CD14-positive monocyte (primary cell): ENCODE results near the gene CTDSPL. TPM values are rescaled to one million over a fixed set of nuclear protein-coding genes. Genes with fewer than 3 reads are reported as not detected.
A peak's percentile ranks its signal among the peaks of the same experiment; 100 is the strongest.

Source experiments
- DNase-seq, 3 donors: peaks; one replicate each; pipeline ENCODE4 v3.0.0-alpha.2; 2011 to 2022
- H2AFZ ChIP-seq: 2 replicates; pipeline ENCODE4 v1.6.0; 2012; ENCODE audit warnings: mild to moderate bottlenecking, low read depth, low read length, inconsistent platforms; ENCODE audit not compliant: insufficient read depth, poor library complexity, severe bottlenecking
- H3K27ac ChIP-seq, 2 donors: 1 replicate in 1 of 2; 2 replicates in 1 of 2; pipeline ENCODE4 v1.5.1; 2012 to 2013; ENCODE audit warnings: low read length in 2 of 2, control low read depth in 1 of 2, inconsistent platforms in 1 of 2, low read depth in 1 of 2, mild to moderate bottlenecking in 1 of 2
- H3K27me3 ChIP-seq, 2 donors: one replicate each; pipeline versions ENCODE4 v1.6.0 to v1.6.1; 2011 to 2013; ENCODE audit warnings: low read length in 2 of 2; ENCODE audit not compliant: control insufficient read depth in 2 of 2, insufficient read depth in 2 of 2
- H3K36me3 ChIP-seq, 2 donors: replicated peaks in 1 of 2; 1 replicate in 1 of 2; 2 replicates in 1 of 2; pipeline versions ENCODE4 v1.5.1 to v1.6.1; 2012 to 2013; ENCODE audit warnings: low read length in 2 of 2, control low read depth in 1 of 2, inconsistent platforms in 1 of 2, mild to moderate bottlenecking in 1 of 2; ENCODE audit not compliant: insufficient read depth in 2 of 2, control insufficient read depth in 1 of 2
- H3K4me1 ChIP-seq, 2 donors: 1 replicate in 1 of 2; 2 replicates in 1 of 2; pipeline versions ENCODE4 v1.5.1 to v1.6.1; 2012 to 2013; ENCODE audit warnings: low read length in 2 of 2, control low read depth in 1 of 2, inconsistent platforms in 1 of 2, mild to moderate bottlenecking in 1 of 2, moderate library complexity in 1 of 2; ENCODE audit not compliant: insufficient read depth in 2 of 2, control insufficient read depth in 1 of 2
- H3K4me2 ChIP-seq: replicated peaks from 2 replicates; pipeline ENCODE3; 2012; ENCODE audit warnings: low read length, moderate library complexity, mild to moderate bottlenecking; ENCODE audit not compliant: poor library complexity, severe bottlenecking; ENCODE audit errors: extremely low read depth
- H3K4me3 ChIP-seq, 3 experiments: fragments of 200-600 bp in 1 of 3; sonication (generic) in 1 of 3; replicated peaks in 1 of 3; 1 replicate in 2 of 3; 2 replicates in 1 of 3; pipeline ENCODE4 v1.5.1; 2011 to 2013; ENCODE audit warnings: low read length in 3 of 3, mild to moderate bottlenecking in 3 of 3, control low read depth in 2 of 3, low read depth in 2 of 3, inconsistent platforms in 1 of 3, moderate library complexity in 1 of 3
- H3K79me2 ChIP-seq: 2 replicates; pipeline ENCODE4 v1.6.0; 2012; ENCODE audit warnings: mild to moderate bottlenecking, control low read depth, inconsistent platforms, low read length, moderate library complexity; ENCODE audit not compliant: insufficient read depth
- H3K9ac ChIP-seq: 2 replicates; pipeline ENCODE4 v1.6.0; 2017; ENCODE audit warnings: low read length, mild to moderate bottlenecking; ENCODE audit not compliant: insufficient read depth, poor library complexity, severe bottlenecking
- H3K9me3 ChIP-seq, 2 donors: replicated peaks in 1 of 2; 1 replicate in 1 of 2; 2 replicates in 1 of 2; pipeline versions ENCODE4 v1.5.1 to v1.6.1; 2012 to 2013; ENCODE audit warnings: low read length in 2 of 2, control low read depth in 1 of 2; ENCODE audit not compliant: control insufficient read depth in 1 of 2, insufficient read depth in 1 of 2
- H4K20me1 ChIP-seq: 2 replicates; pipeline ENCODE4 v1.6.0; 2012; ENCODE audit warnings: mild to moderate bottlenecking, low read length, control low read depth, moderate library complexity; ENCODE audit not compliant: insufficient read depth
- H3K27ac Mint-ChIP-seq, 7 donors: one replicate each; pipeline ENCODE4 v1.8.0; 2020; ENCODE audit warnings: mild to moderate bottlenecking in 7 of 7, mixed read lengths in 7 of 7, moderate library complexity in 6 of 7, inconsistent platforms in 2 of 7
- H3K27me3 Mint-ChIP-seq, 3 donors: one replicate each; pipeline ENCODE4 v1.8.0; 2021 to 2022; ENCODE audit warnings: low read depth in 3 of 3, mild to moderate bottlenecking in 3 of 3, mixed read lengths in 3 of 3, moderate library complexity in 3 of 3, inconsistent platforms in 1 of 3
- H3K36me3 Mint-ChIP-seq, 2 donors: one replicate each; pipeline ENCODE4 v1.8.0; 2020; ENCODE audit warnings: mixed read lengths in 2 of 2, inconsistent platforms in 1 of 2, mild to moderate bottlenecking in 1 of 2
- H3K4me1 Mint-ChIP-seq: one replicate; pipeline ENCODE4 v1.8.0; 2020; ENCODE audit warnings: mild to moderate bottlenecking, mixed read lengths
- H3K4me3 Mint-ChIP-seq, 2 donors: one replicate each; pipeline ENCODE4 v1.8.0; 2020; ENCODE audit warnings: mild to moderate bottlenecking in 2 of 2, mixed read lengths in 2 of 2, moderate library complexity in 1 of 2
- H3K9me3 Mint-ChIP-seq, 7 donors: one replicate each; pipeline ENCODE4 v1.8.0; 2020 to 2022; ENCODE audit warnings: mixed read lengths in 7 of 7, mild to moderate bottlenecking in 6 of 7, moderate library complexity in 6 of 7, inconsistent platforms in 2 of 7
- CTCF ChIP-seq: fragments of 200-600 bp; IDR thresholded peaks from one replicate; pipeline ENCODE4 v1.8.0; 2022; ENCODE audit warnings: antibody characterized with exemption, mild to moderate bottlenecking
- WGBS: methylation state at CpG from one replicate; pipeline ENCODE4 v1.1.5; 2013; ENCODE audit warnings: missing lambda C conversion rate; ENCODE audit not compliant: insufficient coverage; 5-methylcytosine and 5-hydroxymethylcytosine counted together
- intact Hi-C, 2 donors: fragments of 100-400 bp; cut with micrococcal nuclease; formaldehyde crosslinking; loops; one replicate each; pipeline versions ENCODE4 v1.15.0 to v1.15.1; 2023
- polyA plus RNA-seq, 3 donors: library from polyadenylated mRNA; depleted of rRNA in 1 of 3; unstranded in 2 of 3; stranded (reverse) in 1 of 3; fragments of 300-500 nt in 2 of 3; fragments of >200 nt in 1 of 3; fragmentation: Illumina TruSeq in 2 of 3; gene quantifications; 1 replicate in 2 of 3; 2 replicates in 1 of 3; pipeline ENCODE4 v1.2.3, GENCODE V29; 2012 to 2021

Gene CTDSPL
- polyA plus RNA-seq, 3 donors = 0.15 to 0.69 (median 0.33) TPM

GRCh38 chr3:38003371-38003816 lies 141.7 kb downstream of the CTDSPL start:
- peaks cover 23% of the 10 kb centered on the region for H3K4me1 Mint-ChIP-seq
- WGBS = no CpG with 5 or more reads among the region's 7 CpGs

GRCh38 chr3:38003817-38004414 lies 142.2 kb downstream of the CTDSPL start:
- H4K20me1 ChIP-seq = no peaks in the 10 kb centered on the region
- no peak overlapping the region for H3K4me3 ChIP-seq
- peaks cover 4 to 16% of the 10 kb centered on the region in 2 donors for H3K4me1 ChIP-seq
- Mint-ChIP-seq H3K4me3 (no peak overlapping the region), H3K27me3 (peaks cover 0 to 4% (median 2%) of the 10 kb centered on the region in 3 donors), H3K4me1 (peaks cover 18% of the 10 kb centered on the region), H3K9me3 (no peaks in the 10 kb centered on the region), H3K36me3 (peaks cover 66 to 88% of the 10 kb centered on the region in 2 donors), H3K27ac (peak overlapping the region in 3 of 7 donors; percentile 19 to 82 (median 53))
- no peak for TF ChIP-seq CTCF
- no peak overlapping the region for H2AFZ ChIP-seq
- H3K9me3 ChIP-seq = no peaks in the 10 kb centered on the region
- H3K4me2 ChIP-seq = no peak overlapping the region
- DNase-seq = no peak
- peaks cover 70 to 95% of the 10 kb centered on the region in 2 donors for H3K36me3 ChIP-seq
- intact Hi-C loops = loop anchor here (2.0 to 5.0 kb wide), 2 partner anchors 29 to 37 kb away; no protein-coding TSS in a partner anchor
- H3K27me3 ChIP-seq = no peaks in the 10 kb centered on the region
- H3K9ac ChIP-seq = no peak overlapping the region
- WGBS = 80% methylated on average over 7 of the region's 11 CpGs
- H3K27ac ChIP-seq = peak overlapping the region in 1 of 2 donors; percentile 49
- no peaks in the 10 kb centered on the region for H3K79me2 ChIP-seq

More at GRCh38 chr3:38003371-38003816, 141.7 kb downstream of the CTDSPL start:
- peak; percentile 37 to 60 (median 37) for DNase-seq
- Histone ChIP-seq H3K4me3 (no peak overlapping the region), H3K27ac (peak overlapping the region in 1 of 2 donors; percentile 51), H3K9ac (no peak overlapping the region), H2AFZ (no peak overlapping the region), H3K4me2 (no peak overlapping the region), H3K27me3 (no peaks in the 10 kb centered on the region), H3K79me2 (no peaks in the 10 kb centered on the region), H3K9me3 (no peaks in the 10 kb centered on the region), H3K4me1 (peaks cover 8 to 20% of the 10 kb centered on the region in 2 donors), H3K36me3 (peaks cover 70 to 90% of the 10 kb centered on the region in 2 donors), H4K20me1 (no peaks in the 10 kb centered on the region)
- TF ChIP-seq CTCF = peak; percentile 73
- H3K27me3 Mint-ChIP-seq = peaks cover 0 to 4% (median 2%) of the 10 kb centered on the region in 3 donors
- intact Hi-C loops = loop anchor here (2.0 to 5.0 kb wide), 2 partner anchors 29 to 36 kb away; no protein-coding TSS in a partner anchor
- H3K27ac Mint-ChIP-seq = peak overlapping the region in 4 of 7 donors; percentile 3 to 80 (median 34)
- H3K9me3 Mint-ChIP-seq = no peaks in the 10 kb centered on the region
- no peak overlapping the region for H3K4me3 Mint-ChIP-seq
- peaks cover 66 to 86% of the 10 kb centered on the region in 2 donors for H3K36me3 Mint-ChIP-seq
